HUES6 (cell line): ENCODE data around the gene GABARAP.
A peak's percentile ranks its signal among the peaks of the same experiment; 100 is the strongest.
"Not testable (repeated sequence)": the region's sequence is repeated elsewhere in the genome, so short reads cannot be mapped to it uniquely, and the experiment has no call there.

Experiments
- H3K27ac ChIP-seq: 2 replicates; pipeline ENCODE4 v1.7.0; 2013; ENCODE audit warnings: low read depth, mild to moderate bottlenecking, low read length, inconsistent platforms
- H3K27me3 ChIP-seq: 2 replicates; pipeline ENCODE4 v1.6.1; 2013; ENCODE audit warnings: low read length; ENCODE audit not compliant: control insufficient read depth, insufficient read depth
- H3K36me3 ChIP-seq: 2 replicates; pipeline ENCODE4 v1.6.1; 2013; ENCODE audit warnings: low read length; ENCODE audit not compliant: control insufficient read depth, insufficient read depth
- H3K4me1 ChIP-seq: 2 replicates; pipeline ENCODE4 v1.6.1; 2013; ENCODE audit warnings: low read length; ENCODE audit not compliant: control insufficient read depth, insufficient read depth
- H3K4me3 ChIP-seq: 2 replicates; pipeline ENCODE4 v1.5.1; 2013; ENCODE audit warnings: low read depth, low read length
- H3K9ac ChIP-seq: one replicate; pipeline ENCODE4 v1.6.1; 2013; ENCODE audit warnings: mild to moderate bottlenecking, low read length
- H3K9me3 ChIP-seq: 2 replicates; pipeline ENCODE4 v1.6.1; 2013; ENCODE audit warnings: low read depth, low read length; ENCODE audit not compliant: control insufficient read depth, insufficient read depth

The GABARAP gene

DNA sequence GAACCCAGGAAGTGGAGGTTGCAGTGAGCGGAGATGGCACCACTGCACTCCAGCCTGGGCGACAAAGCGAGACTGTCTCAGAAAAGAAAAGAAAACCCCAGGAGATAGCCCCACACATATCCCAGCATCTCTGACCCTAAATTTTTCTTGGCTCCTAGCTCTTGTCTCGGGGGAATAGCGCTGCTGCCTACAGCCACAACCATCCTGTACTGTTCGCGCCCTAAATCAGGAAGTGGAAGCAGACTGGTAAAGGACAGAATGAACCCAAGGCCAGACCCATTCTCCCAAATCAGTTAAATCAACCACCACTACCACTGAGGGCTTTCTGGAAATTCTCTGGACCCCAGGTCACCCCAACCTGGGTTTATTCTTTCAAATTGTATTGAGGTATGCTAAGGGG is 7.6 kb upstream of the GABARAP start:
- no peak overlapping the region for H3K27ac ChIP-seq
- H3K27me3 ChIP-seq: no peaks in the 10 kb centered on the region
- H3K9ac ChIP-seq: peak overlapping the region; percentile 79
- peaks cover 12% of the 10 kb centered on the region; the same call in 1 of the 2 replicates for H3K4me1 ChIP-seq
- no peaks in the 10 kb centered on the region for H3K9me3 ChIP-seq
- H3K36me3 ChIP-seq: peaks cover 27% of the 10 kb centered on the region
- H3K4me3 ChIP-seq: peak overlapping the region; percentile 89

DNA sequence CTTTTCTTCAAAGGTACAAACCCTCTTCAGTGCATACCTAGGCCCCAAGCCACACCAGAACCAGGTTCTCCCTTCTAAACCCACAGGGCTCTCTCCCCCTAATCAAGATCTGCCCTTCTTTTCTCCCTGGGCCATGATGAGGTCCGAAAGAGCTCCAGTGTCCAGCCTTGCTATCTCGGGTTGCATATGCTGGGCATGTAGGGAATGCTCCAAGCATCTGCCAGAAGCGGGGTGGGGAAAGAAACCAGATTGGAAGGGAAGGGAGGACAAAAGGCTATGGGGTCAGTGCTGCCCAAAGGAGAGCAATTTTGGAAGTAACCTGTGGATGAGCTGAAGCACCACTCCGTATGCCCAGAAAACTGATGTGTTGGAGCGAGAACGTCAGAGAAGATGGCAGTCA is 7.0 kb upstream of the GABARAP start:
- Histone ChIP-seq H3K27ac (no peak overlapping the region), H3K9me3 (no peaks in the 10 kb centered on the region), H3K4me1 (peaks cover 12% of the 10 kb centered on the region; the same call in 1 of the 2 replicates), H3K36me3 (peaks cover 27% of the 10 kb centered on the region), H3K9ac (no peak overlapping the region), H3K4me3 (no peak overlapping the region), H3K27me3 (no peaks in the 10 kb centered on the region)

DNA sequence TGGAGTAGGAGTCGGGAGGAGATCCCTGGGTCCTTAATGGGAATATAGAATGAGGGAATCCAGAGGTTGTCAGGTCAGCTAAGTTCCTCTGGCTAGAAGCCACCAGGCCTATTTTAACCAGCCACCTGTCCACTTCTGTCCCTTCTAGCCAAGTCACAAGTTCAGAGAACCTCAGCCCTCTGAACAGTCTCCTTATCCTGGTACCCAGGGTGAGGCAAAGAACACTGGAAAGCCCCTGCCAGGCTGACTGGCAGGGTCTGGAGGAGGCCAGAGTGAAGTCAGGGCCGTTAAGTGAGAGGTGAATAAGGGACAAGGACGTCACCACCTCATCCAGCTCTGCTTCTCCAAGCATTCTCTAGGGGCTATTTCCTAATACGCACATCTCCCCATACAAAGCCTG is 6.5 kb upstream of the GABARAP start:
- Histone ChIP-seq H3K36me3 (peaks cover 28% of the 10 kb centered on the region), H3K27me3 (no peaks in the 10 kb centered on the region), H3K9ac (no peak overlapping the region), H3K4me3 (no peak overlapping the region), H3K27ac (no peak overlapping the region), H3K4me1 (peaks cover 12% of the 10 kb centered on the region; the same call in 1 of the 2 replicates), H3K9me3 (no peaks in the 10 kb centered on the region)

DNA sequence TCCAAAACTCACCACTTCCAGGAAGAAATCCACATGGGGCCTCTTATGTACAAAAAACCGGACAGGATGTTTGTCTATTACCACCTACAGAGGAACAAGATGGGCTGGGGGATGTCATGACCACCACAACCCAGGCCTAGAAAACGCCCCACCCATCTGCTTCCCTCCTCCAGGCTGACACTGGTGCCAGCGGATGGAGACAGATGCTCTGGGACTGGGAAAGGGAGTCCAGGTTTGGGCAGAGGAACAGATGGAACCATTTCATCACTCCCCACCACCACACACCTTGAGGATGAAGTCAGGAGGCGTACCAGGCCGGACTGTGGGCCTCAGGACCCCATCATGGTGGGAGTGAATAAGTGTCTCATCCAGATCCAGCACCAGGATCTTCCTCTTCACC is 4.5 kb upstream of the GABARAP start:
- H3K4me3 ChIP-seq: no peak overlapping the region
- H3K9me3 ChIP-seq: no peaks in the 10 kb centered on the region
- peaks cover 30% of the 10 kb centered on the region for H3K36me3 ChIP-seq
- H3K27ac ChIP-seq: no peak overlapping the region
- H3K4me1 ChIP-seq: peaks cover 11% of the 10 kb centered on the region
- H3K27me3 ChIP-seq: no peaks in the 10 kb centered on the region
- H3K9ac ChIP-seq: no peak overlapping the region

DNA sequence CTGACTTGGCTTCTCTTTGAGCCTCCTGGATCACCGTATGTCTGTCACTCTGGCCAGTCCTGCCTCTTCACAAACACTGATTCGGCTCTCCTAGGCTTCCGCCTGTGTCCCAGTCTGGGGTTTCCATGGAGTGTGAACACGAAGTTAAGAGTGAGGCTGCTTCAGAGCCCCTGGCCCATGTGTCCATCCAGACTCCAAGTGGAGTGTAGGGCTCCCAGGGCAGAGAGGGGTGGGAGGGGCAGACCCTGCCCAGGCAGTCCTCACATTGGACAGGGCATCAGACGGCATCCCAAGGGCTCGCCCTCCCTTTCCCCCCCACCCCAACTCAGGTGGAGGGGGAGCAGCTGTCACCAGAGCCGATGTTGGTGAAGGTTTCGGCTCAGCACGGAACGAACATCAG is 1.6 kb upstream of the GABARAP start:
- H3K9me3 ChIP-seq, H3K27me3 ChIP-seq, H3K27ac ChIP-seq, H3K4me1 ChIP-seq, H3K4me3 ChIP-seq, H3K9ac ChIP-seq: not testable (repeated sequence)
- H3K36me3 ChIP-seq: peaks cover 40% of the 10 kb centered on the region

DNA sequence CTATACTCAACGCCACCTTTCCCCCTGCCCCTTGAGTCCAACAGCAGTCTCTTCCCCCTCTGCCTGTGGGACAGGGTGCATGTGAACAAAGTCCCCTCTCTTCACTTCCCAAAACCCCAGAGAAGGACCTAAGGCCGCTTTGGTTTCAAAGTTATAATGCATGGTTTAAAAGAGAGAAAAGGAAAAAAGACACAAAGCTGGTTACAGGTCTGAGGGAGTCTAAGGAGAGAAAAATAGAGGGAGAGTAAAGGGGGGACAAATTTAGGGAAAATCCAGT is 1.1 kb upstream of the GABARAP start:
- Histone ChIP-seq H3K9me3 (no peaks in the 10 kb centered on the region), H3K27me3 (no peaks in the 10 kb centered on the region), H3K27ac (no peak overlapping the region; the same call in 1 of the 2 replicates), H3K4me3 (peak overlapping the region; percentile 75), H3K9ac (peak overlapping the region; percentile 79), H3K4me1 (peaks cover 9% of the 10 kb centered on the region), H3K36me3 (peaks cover 40% of the 10 kb centered on the region)

DNA sequence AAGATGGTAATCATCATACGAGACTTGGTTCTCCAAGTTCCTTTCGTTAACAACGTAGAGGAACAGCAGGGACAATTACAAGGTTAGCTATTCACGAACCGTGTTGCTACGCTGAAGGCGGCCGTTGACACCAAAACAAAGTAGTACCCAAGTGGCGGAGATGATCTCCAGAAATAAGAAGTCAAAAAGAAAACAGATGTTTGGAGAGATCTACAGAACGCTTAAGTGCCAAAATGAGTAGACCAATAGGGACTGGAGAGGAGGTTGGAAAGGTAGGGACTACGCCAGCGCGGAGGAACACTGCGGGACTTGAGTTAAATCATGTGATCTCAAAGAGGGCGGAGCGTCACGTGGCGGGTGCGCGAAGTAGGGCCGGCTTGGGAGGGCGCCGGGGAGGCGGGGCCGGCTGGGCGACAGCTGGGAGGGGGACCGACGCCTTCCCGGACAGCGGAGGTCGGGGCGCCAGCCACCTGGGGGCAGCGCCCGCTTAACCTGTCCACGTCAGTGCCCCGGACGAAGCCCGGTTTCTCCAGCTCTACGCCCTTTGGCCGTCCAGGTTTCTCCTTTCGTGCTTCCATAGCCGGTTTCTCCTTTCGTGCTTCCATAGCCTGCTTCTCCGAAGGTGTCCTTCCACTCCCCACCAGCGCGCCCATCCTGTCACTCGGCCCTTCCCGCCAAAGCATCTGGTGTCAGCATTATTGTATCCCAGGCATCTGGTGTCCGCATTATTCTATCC is 636 bp upstream of the GABARAP start:
- Histone ChIP-seq H3K4me3 (peak overlapping the region; percentile 75), H3K36me3 (peaks cover 40% of the 10 kb centered on the region), H3K27ac (peak overlapping the region; percentile 79)

DNA sequence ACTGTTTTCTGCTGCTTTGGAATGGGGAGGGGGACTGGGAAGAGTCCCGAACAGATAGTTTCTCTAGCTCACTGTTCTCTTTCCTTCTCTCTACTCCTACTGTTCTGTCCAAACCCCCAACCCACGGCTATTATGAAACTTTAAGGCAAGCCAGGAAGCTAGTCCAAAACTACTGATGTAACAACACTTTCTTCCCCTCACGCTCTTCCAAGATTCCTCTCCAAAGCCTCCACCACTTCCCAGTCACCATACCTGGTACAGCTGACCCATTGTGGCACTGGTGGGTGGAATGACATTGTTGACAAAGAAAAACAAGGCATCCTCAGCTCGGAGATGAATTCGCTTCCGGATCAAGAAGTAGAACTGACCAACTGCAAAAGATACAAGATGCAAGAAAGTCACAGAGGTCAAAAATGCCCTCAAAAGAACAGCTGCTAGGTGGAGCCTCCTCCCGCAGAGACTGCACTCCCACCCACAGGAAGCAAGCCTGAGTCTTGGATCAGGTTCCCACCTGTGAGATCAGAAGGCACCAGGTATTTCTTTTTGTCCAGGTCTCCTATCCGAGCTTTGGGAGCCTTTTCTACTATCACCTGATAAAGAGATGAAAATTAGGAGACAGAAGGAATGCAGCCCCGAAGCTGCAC is 1.0 kb downstream of the GABARAP start:
- Histone ChIP-seq H3K4me1 (peaks cover 15% of the 10 kb centered on the region), H3K27me3 (no peaks in the 10 kb centered on the region), H3K27ac (no peak overlapping the region; the same call in 1 of the 2 replicates), H3K9ac (peak overlapping the region; percentile 76), H3K36me3 (peaks cover 43% of the 10 kb centered on the region), H3K4me3 (peak overlapping the region; percentile 75), H3K9me3 (no peaks in the 10 kb centered on the region)

More for the DNA sequence above, 636 bp upstream of the GABARAP start:
- no peaks in the 10 kb centered on the region for H3K9me3 ChIP-seq
- no peaks in the 10 kb centered on the region for H3K27me3 ChIP-seq
- H3K4me1 ChIP-seq: peaks cover 9% of the 10 kb centered on the region
- peak overlapping the region; percentile 90 for H3K9ac ChIP-seq

DNA sequence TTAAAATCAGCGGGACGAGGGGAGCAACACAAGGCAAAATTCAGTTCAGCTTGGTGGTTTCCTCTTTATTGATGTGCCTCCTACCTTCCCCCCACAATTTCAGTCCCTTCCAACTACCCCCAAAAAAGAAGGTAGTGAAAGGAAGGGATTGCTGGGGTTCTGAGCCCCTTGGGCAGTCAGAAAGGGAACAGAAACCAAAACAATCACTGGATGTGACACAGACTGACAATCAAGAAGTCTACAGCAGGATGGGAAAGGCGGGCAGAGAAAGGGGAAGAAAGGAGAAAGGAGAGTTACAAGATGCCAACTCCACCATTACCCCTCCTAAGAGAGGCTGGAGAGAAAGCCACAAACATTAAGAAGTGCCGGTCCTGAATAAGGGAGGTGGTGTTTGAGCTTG is 1.9 kb downstream of the GABARAP start:
- no peak overlapping the region for H3K27ac ChIP-seq
- peak overlapping the region; percentile 75; the same call in 1 of the 2 replicates for H3K4me3 ChIP-seq

DNA sequence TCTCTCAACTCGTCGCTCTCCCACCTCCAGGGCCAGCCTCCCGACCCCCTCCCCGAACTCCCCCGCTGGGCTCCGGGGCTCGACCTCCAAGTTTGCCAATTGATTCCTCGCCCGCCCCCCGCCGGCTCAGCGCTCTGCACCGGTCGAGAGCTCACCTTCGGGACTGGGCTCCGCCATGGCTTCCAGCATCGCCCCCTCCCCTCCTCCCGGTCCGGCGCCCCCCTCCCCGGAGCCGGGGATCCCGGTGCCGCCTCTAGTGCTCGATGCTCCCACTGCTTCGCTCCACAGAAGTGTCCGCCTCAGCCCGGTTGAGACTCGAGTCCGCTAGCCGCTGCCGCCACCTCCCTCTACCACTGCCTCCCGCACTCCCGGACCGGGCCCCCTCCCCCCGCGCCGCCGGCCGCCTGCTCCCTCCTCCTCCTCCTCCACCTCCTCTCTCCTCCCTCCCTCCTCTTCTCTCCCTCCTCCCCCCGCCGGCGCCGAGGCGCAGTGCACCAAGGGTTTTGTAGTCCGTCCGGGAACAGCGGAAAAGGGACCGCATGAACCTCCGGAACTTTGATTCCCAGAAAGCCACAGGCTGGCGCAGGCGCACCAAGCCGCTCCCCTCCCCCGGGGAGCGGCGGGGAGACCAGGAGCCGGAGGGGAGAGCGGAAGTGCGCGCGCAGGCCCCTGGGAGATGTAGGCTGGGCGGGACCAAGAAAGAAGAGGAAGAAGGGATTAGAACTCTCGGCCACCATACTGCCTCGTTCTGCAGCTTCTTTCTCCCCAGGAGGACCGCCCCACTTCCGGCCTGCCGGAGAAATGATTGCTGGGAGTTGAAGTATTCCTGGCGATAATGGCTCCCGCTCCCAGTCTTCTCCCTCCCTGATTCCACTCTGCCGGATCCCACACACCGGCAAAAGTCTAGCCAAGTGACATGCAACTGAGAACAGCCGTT is 2.9 kb downstream of the GABARAP start, which contains the start of gene PHF23:
PHF23 (minus strand) TSS at position 367 of the 937 bp plus-strand sequence; CDS start at position 189, 178 bp downstream.
- peak within 1 kb of the TSS; percentile 92 for H3K9ac ChIP-seq
- peak within 1 kb of the TSS; percentile 95 for H3K4me3 ChIP-seq
- peaks cover 15% of the 10 kb centered on the region for H3K4me1 ChIP-seq
- H3K27ac ChIP-seq: peak within 1 kb of the TSS; percentile 90
- no peaks in the 10 kb centered on the region for H3K9me3 ChIP-seq
- peaks cover 46% of the 10 kb centered on the region for H3K36me3 ChIP-seq
- no peaks in the 10 kb centered on the region for H3K27me3 ChIP-seq

More for the DNA sequence above, 1.9 kb downstream of the GABARAP start:
- Histone ChIP-seq H3K36me3 (peaks cover 44% of the 10 kb centered on the region), H3K4me1 (peaks cover 15% of the 10 kb centered on the region), H3K9ac (no peak overlapping the region), H3K27me3 (no peaks in the 10 kb centered on the region), H3K9me3 (no peaks in the 10 kb centered on the region)
